ENCODE data around the gene RAB29.
"Not testable (repeated sequence)": the region's sequence is repeated elsewhere in the genome, so short reads cannot be mapped to it uniquely, and the experiment has no call there.

The RAB29 gene

GRCh38 chr1:205775015-205775716, at the start of gene RAB29:
Gene RAB29 (minus strand): TSS chr1:205775482. CDS start chr1:205774956, 526 bp downstream.
- peaks cover 45% of the 10 kb centered on the region for H3K36me3 Mint-ChIP-seq
- H3K4me1 Mint-ChIP-seq = peaks cover 53% of the 10 kb centered on the region
- H3K27ac Mint-ChIP-seq = peak within 1 kb of the TSS; percentile 99

GRCh38 chr1:205824180-205824579, 48.9 kb upstream of the RAB29 start:
- peaks cover 29% of the 10 kb centered on the region for H3K4me1 Mint-ChIP-seq
- H3K36me3 Mint-ChIP-seq = no peaks in the 10 kb centered on the region
- ATAC-seq (peak; percentile 63), DNase-seq (ENCODE audit: low spot score in 2 of 2) (no peak)
- H3K4me3 Mint-ChIP-seq = no peak overlapping the region
- no peaks in the 10 kb centered on the region for H3K9me3 Mint-ChIP-seq
- no peak overlapping the region for H3K27ac Mint-ChIP-seq

More at GRCh38 chr1:205775015-205775716, at the start of gene RAB29:
- DNase-seq (ENCODE audit: low spot score in 2 of 2) (peak; percentile 69 to 93), ATAC-seq (peak; percentile 89)
- peak within 1 kb of the TSS; percentile 98 for H3K4me3 Mint-ChIP-seq
- no peaks in the 10 kb centered on the region for H3K9me3 Mint-ChIP-seq

- DNase-seq (ENCODE audit: low spot score in 2 of 2); H3K36me3 Mint-ChIP-seq; H3K4me3 Mint-ChIP-seq; H3K27ac Mint-ChIP-seq; H3K9me3 Mint-ChIP-seq: not testable (repeated sequence)
- peaks cover 29% of the 10 kb centered on the region for H3K4me1 Mint-ChIP-seq
- ATAC-seq = peak; percentile 60
Observed at GRCh38 chr1:205823260-205823659, 48.0 kb upstream of the RAB29 start.

GRCh38 chr1:205822397-205822796, 47.1 kb upstream of the RAB29 start:
- Mint-ChIP-seq H3K4me1 (peaks cover 29% of the 10 kb centered on the region), H3K27ac (no peak overlapping the region), H3K36me3 (no peaks in the 10 kb centered on the region), H3K9me3 (no peaks in the 10 kb centered on the region), H3K4me3 (no peak overlapping the region)
- DNase-seq (ENCODE audit: low spot score in 2 of 2) (no peak), ATAC-seq (no peak)

- Mint-ChIP-seq H3K4me1 (peaks cover 25% of the 10 kb centered on the region), H3K4me3 (no peak overlapping the region), H3K36me3 (no peaks in the 10 kb centered on the region), H3K27ac (no peak overlapping the region), H3K9me3 (no peaks in the 10 kb centered on the region)
- no peak for DNase-seq (ENCODE audit: low spot score in 2 of 2)
- no peak for ATAC-seq
Observed at GRCh38 chr1:205817988-205818387, 42.7 kb upstream of the RAB29 start.

GRCh38 chr1:205817364-205817763, 42.1 kb upstream of the RAB29 start:
- no peak for DNase-seq (ENCODE audit: low spot score in 2 of 2)
- H3K4me3 Mint-ChIP-seq = no peak overlapping the region
- H3K9me3 Mint-ChIP-seq = no peaks in the 10 kb centered on the region
- H3K27ac Mint-ChIP-seq = no peak overlapping the region
- H3K36me3 Mint-ChIP-seq = peaks cover 2% of the 10 kb centered on the region
- H3K4me1 Mint-ChIP-seq = peaks cover 22% of the 10 kb centered on the region
- ATAC-seq = no peak

- H3K27ac Mint-ChIP-seq = peak overlapping the region; percentile 92
- peak overlapping the region; percentile 95 for H3K4me3 Mint-ChIP-seq
- ATAC-seq (no peak), DNase-seq (ENCODE audit: low spot score in 2 of 2) (peak in 1 of 2 donors; percentile 17)
- peaks cover 57% of the 10 kb centered on the region for H3K4me1 Mint-ChIP-seq
- H3K9me3 Mint-ChIP-seq = no peaks in the 10 kb centered on the region
- peaks cover 24% of the 10 kb centered on the region for H3K36me3 Mint-ChIP-seq
Observed at GRCh38 chr1:205813755-205814058, 38.4 kb upstream of the RAB29 start.

- H3K27ac Mint-ChIP-seq = peak within 1 kb of the TSS; percentile 92
- peaks cover 26% of the 10 kb centered on the region for H3K36me3 Mint-ChIP-seq
- peak within 1 kb of the TSS; percentile 95 for H3K4me3 Mint-ChIP-seq
- H3K4me1 Mint-ChIP-seq = peaks cover 62% of the 10 kb centered on the region
- DNase-seq (ENCODE audit: low spot score in 2 of 2) (peak; percentile 75 to 92), ATAC-seq (peak; percentile 94)
- H3K9me3 Mint-ChIP-seq = no peaks in the 10 kb centered on the region
Observed at GRCh38 chr1:205812878-205813754, 37.8 kb upstream of the RAB29 start, which contains the start of gene SLC41A1. Gene SLC41A1 (minus strand): TSS chr1:205813198. CDS start chr1:205810441, 2,757 bp downstream.

GRCh38 chr1:205812271-205812877, 37.1 kb upstream of the RAB29 start:
- peak; percentile 32 for ATAC-seq
- DNase-seq (ENCODE audit: low spot score in 2 of 2) = peak; percentile 24 to 71
- peaks cover 66% of the 10 kb centered on the region for H3K4me1 Mint-ChIP-seq
- H3K36me3 Mint-ChIP-seq = peaks cover 34% of the 10 kb centered on the region
- H3K9me3 Mint-ChIP-seq = no peaks in the 10 kb centered on the region
- peak overlapping the region; percentile 95 for H3K4me3 Mint-ChIP-seq
- H3K27ac Mint-ChIP-seq = peak overlapping the region; percentile 92

GRCh38 chr1:205811660-205812059, 36.4 kb upstream of the RAB29 start:
- peak overlapping the region; percentile 92 for H3K27ac Mint-ChIP-seq
- no peak for ATAC-seq
- H3K4me3 Mint-ChIP-seq = peak overlapping the region; percentile 95

GRCh38 chr1:205810448-205811157, 35.3 kb upstream of the RAB29 start:
- no peak for DNase-seq (ENCODE audit: low spot score in 2 of 2)
- H3K9me3 Mint-ChIP-seq = no peaks in the 10 kb centered on the region
- peaks cover 84% of the 10 kb centered on the region for H3K4me1 Mint-ChIP-seq
- peak overlapping the region; percentile 92 for H3K27ac Mint-ChIP-seq
- no peak for ATAC-seq
- peak overlapping the region; percentile 95 for H3K4me3 Mint-ChIP-seq
- peaks cover 38% of the 10 kb centered on the region for H3K36me3 Mint-ChIP-seq

More at GRCh38 chr1:205811660-205812059, 36.4 kb upstream of the RAB29 start:
- peaks cover 38% of the 10 kb centered on the region for H3K36me3 Mint-ChIP-seq
- H3K9me3 Mint-ChIP-seq = no peaks in the 10 kb centered on the region
- DNase-seq (ENCODE audit: low spot score in 2 of 2) = no peak
- H3K4me1 Mint-ChIP-seq = peaks cover 73% of the 10 kb centered on the region

- no peaks in the 10 kb centered on the region for H3K9me3 Mint-ChIP-seq
- peaks cover 89% of the 10 kb centered on the region for H3K4me1 Mint-ChIP-seq
- ATAC-seq (no peak), DNase-seq (ENCODE audit: low spot score in 2 of 2) (no peak)
- H3K27ac Mint-ChIP-seq = peak overlapping the region; percentile 92
- H3K36me3 Mint-ChIP-seq = peaks cover 40% of the 10 kb centered on the region
- peak overlapping the region; percentile 18 for H3K4me3 Mint-ChIP-seq
Observed at GRCh38 chr1:205809942-205810345, 34.7 kb upstream of the RAB29 start.

- H3K36me3 Mint-ChIP-seq = peaks cover 45% of the 10 kb centered on the region
- ATAC-seq = no peak
- H3K27ac Mint-ChIP-seq = no peak overlapping the region
- peaks cover 89% of the 10 kb centered on the region for H3K4me1 Mint-ChIP-seq
- peak overlapping the region; percentile 18 for H3K4me3 Mint-ChIP-seq
- no peak for DNase-seq (ENCODE audit: low spot score in 2 of 2)
- H3K9me3 Mint-ChIP-seq = no peaks in the 10 kb centered on the region
Observed at GRCh38 chr1:205809469-205809868, 34.2 kb upstream of the RAB29 start.

- peak; percentile 69 for ATAC-seq
- peak in 1 of 2 donors; percentile 65 for DNase-seq (ENCODE audit: low spot score in 2 of 2)
- peaks cover 44% of the 10 kb centered on the region for H3K36me3 Mint-ChIP-seq
- H3K9me3 Mint-ChIP-seq = no peaks in the 10 kb centered on the region
- peak overlapping the region; percentile 92 for H3K27ac Mint-ChIP-seq
- H3K4me3 Mint-ChIP-seq = peak overlapping the region; percentile 63
- H3K4me1 Mint-ChIP-seq = peaks cover 68% of the 10 kb centered on the region
Observed at GRCh38 chr1:205805082-205805711, 29.9 kb upstream of the RAB29 start.

Measured in stimulated activated effector memory CD8-positive, alpha-beta T cell treated with anti-CD3 and anti-CD28 coated beads, Interleukin-12 subunit alpha, Interleukin-12 subunit beta, amount 100 ng/mL, for 72 hours (primary cell).